Uterus (tissue), 4 donors: ENCODE measurements around the gene MUSK. TPM values are rescaled to one million over a fixed set of nuclear protein-coding genes. Genes with fewer than 3 reads are reported as not detected.
A peak's percentile ranks its signal among the peaks of the same experiment; 100 is the strongest.

Source experiments
- DNase-seq, 2 donors: peaks; one replicate each; pipeline ENCODE4 v3.0.0-alpha.2; 2019 to 2020
- H3K27ac ChIP-seq, 2 donors: fragments of 200-600 bp; sonication (generic); 1 replicate in 1 of 2; 2 replicates in 1 of 2; pipeline ENCODE4 v1.5.1; 2016 to 2018
- H3K27me3 ChIP-seq, 2 donors: fragments of 200-600 bp; sonication (generic); one replicate each; pipeline ENCODE4 v1.5.1; 2018 to 2019; ENCODE audit warnings: control low read depth in 1 of 2
- H3K36me3 ChIP-seq, 2 donors: fragments of 200-600 bp; sonication (generic); one replicate each; pipeline ENCODE4 v1.5.1; 2019; ENCODE audit warnings: control low read depth in 1 of 2
- H3K4me1 ChIP-seq, 2 donors: fragments of 200-600 bp; sonication (generic); one replicate each; pipeline ENCODE4 v1.5.1; 2018 to 2019; ENCODE audit warnings: control low read depth in 1 of 2
- H3K4me3 ChIP-seq, 2 donors: fragments of 200-600 bp; sonication (generic); 1 replicate in 1 of 2; 2 replicates in 1 of 2; pipeline ENCODE4 v1.5.1; 2018 to 2019; ENCODE audit warnings: mild to moderate bottlenecking in 1 of 2
- H3K9me3 ChIP-seq, 2 donors: fragments of 200-600 bp; sonication (generic); one replicate each; pipeline ENCODE4 v1.5.1; 2019; ENCODE audit warnings: control low read depth in 1 of 2
- POLR2A ChIP-seq, 2 donors: fragments of 450-650 bp; IDR thresholded peaks; one replicate each; pipeline ENCODE4 v1.6.1; 2016; ENCODE audit warnings: antibody characterized with exemption in 2 of 2, mild to moderate bottlenecking in 1 of 2, moderate library complexity in 1 of 2
- intact Hi-C: fragments of 100-400 bp; cut with DNase I; formaldehyde crosslinking; loops from one replicate; pipeline ENCODE4 v1.15.1; 2023; ENCODE audit warnings: low total_unique reads
- total RNA-seq, 4 donors: library from RNA; depleted of rRNA in 3 of 4; stranded (reverse); fragments of >200 nt in 3 of 4; gene quantifications; one replicate each; pipeline versions ENCODE4 v1.1.0 to v1.2.4, GENCODE V29; 2014 to 2023
- TF ChIP-seq, protein P1 (sequence below), 4 experiments: fragments of 200-600 bp in 2 of 4; fragments of 450-650 bp in 2 of 4; sonication (generic) in 2 of 4; IDR thresholded peaks; one replicate each; pipeline ENCODE4 v1.5.1; 2016 to 2019; ENCODE audit warnings: antibody characterized with exemption in 4 of 4, mild to moderate bottlenecking in 2 of 4, moderate library complexity in 1 of 4
- donor health status: DM: yes; HTN: yes; CAD: no.

MUSK gene
- total RNA-seq, 4 donors from 2014 or later, result 11.5 TPM; not detected in 3

DNA sequence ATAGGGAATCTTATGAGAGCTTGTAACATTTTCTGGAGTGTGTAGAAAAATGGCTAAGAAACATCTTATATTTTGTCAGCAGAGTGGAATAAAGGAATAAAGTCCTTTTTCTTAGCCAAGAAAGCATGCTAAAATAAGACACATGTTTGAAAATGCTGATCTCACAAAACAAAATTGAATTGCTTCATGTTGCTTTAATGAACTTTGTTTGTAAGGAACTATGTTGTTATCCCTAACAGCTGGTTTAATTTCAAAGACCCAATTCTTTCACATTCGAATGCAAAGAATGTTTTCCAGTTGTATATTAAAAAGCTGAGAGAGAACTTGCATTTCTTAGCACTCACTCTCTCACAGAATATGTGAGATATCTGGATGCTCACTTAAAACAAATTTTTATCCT lies 107.6 kb downstream of the MUSK start:
- intact Hi-C loops, result no loop called here
- H3K27ac ChIP-seq, result peak overlapping the region in 1 of 2 donors; percentile 40
- DNase-seq, result no peak
- no peaks in the 10 kb centered on the region for H3K27me3 ChIP-seq
- H3K36me3 ChIP-seq, result no peaks in the 10 kb centered on the region
- TF ChIP-seq POLR2A (IDR thresholded peaks at IDR 0.05), result no peak
- TF ChIP-seq, protein P1, sequence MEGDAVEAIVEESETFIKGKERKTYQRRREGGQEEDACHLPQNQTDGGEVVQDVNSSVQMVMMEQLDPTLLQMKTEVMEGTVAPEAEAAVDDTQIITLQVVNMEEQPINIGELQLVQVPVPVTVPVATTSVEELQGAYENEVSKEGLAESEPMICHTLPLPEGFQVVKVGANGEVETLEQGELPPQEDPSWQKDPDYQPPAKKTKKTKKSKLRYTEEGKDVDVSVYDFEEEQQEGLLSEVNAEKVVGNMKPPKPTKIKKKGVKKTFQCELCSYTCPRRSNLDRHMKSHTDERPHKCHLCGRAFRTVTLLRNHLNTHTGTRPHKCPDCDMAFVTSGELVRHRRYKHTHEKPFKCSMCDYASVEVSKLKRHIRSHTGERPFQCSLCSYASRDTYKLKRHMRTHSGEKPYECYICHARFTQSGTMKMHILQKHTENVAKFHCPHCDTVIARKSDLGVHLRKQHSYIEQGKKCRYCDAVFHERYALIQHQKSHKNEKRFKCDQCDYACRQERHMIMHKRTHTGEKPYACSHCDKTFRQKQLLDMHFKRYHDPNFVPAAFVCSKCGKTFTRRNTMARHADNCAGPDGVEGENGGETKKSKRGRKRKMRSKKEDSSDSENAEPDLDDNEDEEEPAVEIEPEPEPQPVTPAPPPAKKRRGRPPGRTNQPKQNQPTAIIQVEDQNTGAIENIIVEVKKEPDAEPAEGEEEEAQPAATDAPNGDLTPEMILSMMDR (IDR thresholded peaks at IDR 0.05), result no peak
- H3K9me3 ChIP-seq, result no peaks in the 10 kb centered on the region
- peaks cover 0 to 7% of the 10 kb centered on the region in 2 donors for H3K4me1 ChIP-seq
- no peak overlapping the region for H3K4me3 ChIP-seq

DNA sequence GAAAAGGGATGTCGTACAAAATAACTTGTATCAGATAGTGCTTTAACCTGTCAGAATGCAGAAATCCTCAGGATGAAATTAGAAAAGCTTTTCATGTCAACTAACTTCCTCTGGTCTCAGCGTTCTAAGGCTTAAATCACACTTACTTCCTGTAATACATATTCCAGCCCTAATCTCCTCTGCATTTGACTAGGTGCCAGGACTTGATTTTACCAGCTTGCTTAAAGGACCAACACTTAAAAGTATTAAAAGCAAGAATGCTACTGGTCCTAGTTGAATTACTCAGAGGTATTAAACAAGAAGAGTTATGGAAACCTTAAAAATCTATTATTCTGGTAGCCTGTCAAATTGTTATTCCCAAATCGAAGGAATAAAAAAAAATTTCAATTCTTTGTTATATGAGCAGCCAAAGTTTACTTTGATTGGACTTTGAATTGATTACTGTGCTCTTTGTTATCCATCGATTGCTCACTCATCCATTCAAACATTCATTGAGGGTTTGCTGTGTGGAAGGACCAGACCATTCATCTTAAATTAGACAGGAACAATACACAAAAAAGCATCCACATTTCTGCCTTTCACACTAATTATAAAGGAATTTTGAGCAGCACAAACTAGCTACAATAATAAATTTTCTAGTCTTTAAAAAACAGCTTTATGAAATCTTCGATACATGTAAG lies 108.7 kb downstream of the MUSK start:
- H3K4me3 ChIP-seq, result no peak overlapping the region
- no peaks in the 10 kb centered on the region for H3K27me3 ChIP-seq
- DNase-seq, result no peak
- no peak for TF ChIP-seq POLR2A (IDR thresholded peaks at IDR 0.05)
- TF ChIP-seq, protein P1 (IDR thresholded peaks at IDR 0.05), result no peak
- H3K9me3 ChIP-seq, result no peaks in the 10 kb centered on the region
- H3K27ac ChIP-seq, result peak overlapping the region; percentile 34 to 40
- no peaks in the 10 kb centered on the region for H3K36me3 ChIP-seq
- intact Hi-C loops, result no loop called here
- H3K4me1 ChIP-seq, result peaks cover 0 to 7% of the 10 kb centered on the region in 2 donors

DNA sequence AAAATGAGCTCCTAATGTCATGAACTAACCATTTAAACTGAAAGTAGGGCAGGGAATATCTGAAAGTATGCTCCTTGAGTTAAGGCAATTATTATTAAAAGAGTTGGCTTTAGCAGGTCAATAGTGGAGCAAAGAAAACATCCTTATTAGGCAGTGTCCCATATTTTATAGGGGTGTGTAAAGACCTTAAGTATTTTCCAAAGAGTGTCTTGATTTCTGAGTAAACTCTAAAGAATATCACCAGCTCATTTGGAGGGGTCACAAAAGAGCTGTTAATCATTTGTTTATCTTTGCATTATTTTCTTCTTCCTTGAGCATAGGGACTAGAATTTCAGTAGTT lies 109.3 kb downstream of the MUSK start:
- intact Hi-C loops, result no loop called here
- DNase-seq, result no peak
- Histone ChIP-seq H3K36me3 (no peaks in the 10 kb centered on the region), H3K4me1 (peaks cover 0 to 7% of the 10 kb centered on the region in 2 donors), H3K27ac (peak overlapping the region; percentile 34 to 40), H3K9me3 (no peaks in the 10 kb centered on the region), H3K27me3 (no peaks in the 10 kb centered on the region), H3K4me3 (no peak overlapping the region)
- no peak for TF ChIP-seq POLR2A (IDR thresholded peaks at IDR 0.05)
- TF ChIP-seq, protein P1 (IDR thresholded peaks at IDR 0.05), result no peak

DNA sequence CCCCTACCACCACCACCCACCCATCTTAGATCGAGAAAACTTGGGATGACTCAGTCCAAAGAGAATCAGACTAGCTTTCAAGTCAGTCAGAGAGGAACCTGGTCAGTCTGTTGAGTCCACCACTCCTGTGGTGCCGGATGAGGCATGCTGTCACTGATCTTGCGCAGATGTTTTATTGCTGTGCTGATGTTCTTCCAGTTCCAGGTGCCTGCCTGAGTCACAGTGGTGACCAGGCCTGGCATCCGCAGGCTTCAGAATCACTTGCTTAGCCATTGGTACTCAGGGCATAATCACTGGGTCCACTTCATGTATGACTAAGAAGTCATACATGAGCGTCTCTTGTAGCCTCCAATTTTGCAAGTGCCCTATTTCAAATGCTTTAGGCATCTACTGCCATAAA lies 114.1 kb downstream of the MUSK start:
- no peaks in the 10 kb centered on the region for H3K36me3 ChIP-seq
- no peak for TF ChIP-seq POLR2A (IDR thresholded peaks at IDR 0.05)
- TF ChIP-seq, protein P1 (IDR thresholded peaks at IDR 0.05), result no peak
- no peak for DNase-seq
- intact Hi-C loops, result no loop called here
- H3K27ac ChIP-seq, result no peak overlapping the region
- H3K4me3 ChIP-seq, result no peak overlapping the region
- H3K4me1 ChIP-seq, result no peaks in the 10 kb centered on the region
- no peaks in the 10 kb centered on the region for H3K9me3 ChIP-seq
- no peaks in the 10 kb centered on the region for H3K27me3 ChIP-seq

DNA sequence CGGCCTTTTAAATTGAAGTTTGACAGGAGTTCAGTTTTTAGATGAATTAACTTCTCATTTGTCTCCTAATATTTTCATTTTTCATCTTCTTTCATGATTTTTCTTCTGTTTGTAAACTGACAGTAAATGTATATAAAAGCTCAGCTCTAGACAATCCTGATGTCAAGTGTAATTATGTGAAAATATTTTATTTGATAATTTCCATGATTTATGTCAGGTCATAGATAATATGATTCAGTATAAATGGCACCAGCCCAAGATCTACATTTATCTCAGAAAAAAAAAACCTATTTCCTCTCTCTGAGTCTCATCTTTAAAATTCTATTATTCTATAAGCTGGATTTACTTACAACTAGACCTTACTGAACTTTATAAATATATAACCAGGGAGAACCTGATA lies 115.7 kb downstream of the MUSK start:
- intact Hi-C loops, result no loop called here
- H3K36me3 ChIP-seq, result no peaks in the 10 kb centered on the region
- H3K27me3 ChIP-seq, result no peaks in the 10 kb centered on the region
- no peak overlapping the region for H3K27ac ChIP-seq
- no peak for TF ChIP-seq POLR2A (IDR thresholded peaks at IDR 0.05)
- TF ChIP-seq, protein P1 (IDR thresholded peaks at IDR 0.05), result no peak
- DNase-seq, result no peak
- H3K9me3 ChIP-seq, result no peaks in the 10 kb centered on the region
- H3K4me1 ChIP-seq, result no peaks in the 10 kb centered on the region
- H3K4me3 ChIP-seq, result no peak overlapping the region
